SK-N-SH treated with all-trans-retinoic acid at 6 μM for 48 hours (cell line): ENCODE results near the gene GTF2IRD1.

ENCODE experiments used
- ATAC-seq: fragments of 200-7000 bp; cut with Tn5 transposase; 3 replicates; pipeline ENCODE4 v1.9.1; 2020; ENCODE audit warnings: mild to moderate bottlenecking, moderate library complexity
- ARNTL ChIP-seq: fragments of 450-650 bp; formaldehyde crosslinking; IDR thresholded peaks from 2 replicates; pipeline ENCODE4 v1.5.0; 2020; ENCODE audit warnings: low read depth, mild to moderate bottlenecking, moderate library complexity, borderline replicate concordance
- BACH2 ChIP-seq: fragments of 250-450 bp; sonication (Bioruptor Pico); IDR thresholded peaks from 2 replicates; pipeline ENCODE4 v1.9.0; 2021; ENCODE audit warnings: mild to moderate bottlenecking, borderline replicate concordance
- CSDC2 ChIP-seq: fragments of 250-450 bp; sonication (Bioruptor Pico); IDR thresholded peaks from 2 replicates; pipeline ENCODE4 v1.5.0; 2020; ENCODE audit warnings: mild to moderate bottlenecking, moderate library complexity
- GLIS3 ChIP-seq: fragments of 250-450 bp; sonication (Bioruptor Pico); IDR thresholded peaks from 2 replicates; pipeline ENCODE4 v1.5.0; 2020; ENCODE audit warnings: mild to moderate bottlenecking, moderate library complexity
- ISL1 ChIP-seq: fragments of 250-450 bp; sonication (Bioruptor Pico); IDR thresholded peaks from 2 replicates; pipeline ENCODE4 v2.1.2; 2022; ENCODE audit warnings: mild to moderate bottlenecking, moderate library complexity
- OSR1 ChIP-seq: fragments of 250-450 bp; sonication (Bioruptor Pico); IDR thresholded peaks from 2 replicates; pipeline ENCODE4 v1.8.0; 2022; ENCODE audit warnings: moderate library complexity, mild to moderate bottlenecking, inconsistent platforms
- POU6F1 ChIP-seq: fragments of 250-450 bp; sonication (Bioruptor Pico); IDR thresholded peaks from 2 replicates; pipeline ENCODE4 v1.8.0; 2021; ENCODE audit warnings: low read depth, mild to moderate bottlenecking, moderate library complexity, borderline replicate concordance
- PPARA ChIP-seq: fragments of 250-450 bp; sonication (Bioruptor Pico); IDR thresholded peaks from 2 replicates; pipeline ENCODE4 v1.5.0; 2020; ENCODE audit warnings: mild to moderate bottlenecking, borderline replicate concordance
- RARB ChIP-seq: fragments of 250-450 bp; sonication (Bioruptor Pico); IDR thresholded peaks from 2 replicates; pipeline ENCODE4 v1.8.0; 2021; ENCODE audit warnings: mild to moderate bottlenecking, moderate library complexity
- SNAI2 ChIP-seq: fragments of 250-450 bp; sonication (Bioruptor Pico); IDR thresholded peaks from 2 replicates; pipeline ENCODE4 v1.5.0; 2020; ENCODE audit warnings: mild to moderate bottlenecking, moderate library complexity
- TCF4 ChIP-seq: fragments of 250-450 bp; sonication (Bioruptor Pico); IDR thresholded peaks from 2 replicates; pipeline ENCODE4 v1.8.0; 2021; ENCODE audit warnings: mild to moderate bottlenecking, moderate library complexity, borderline replicate concordance
- TOX ChIP-seq: fragments of 250-450 bp; sonication (Bioruptor Pico); IDR thresholded peaks from 2 replicates; pipeline ENCODE4 v1.8.0; 2021; ENCODE audit warnings: mild to moderate bottlenecking, moderate library complexity, borderline replicate concordance
- TSHZ2 ChIP-seq: fragments of 250-450 bp; sonication (Bioruptor Pico); IDR thresholded peaks from 2 replicates; pipeline ENCODE4 v1.5.0; 2020; ENCODE audit warnings: mild to moderate bottlenecking, moderate library complexity
- ZFP3 ChIP-seq: fragments of 250-450 bp; sonication (Bioruptor Pico); IDR thresholded peaks from 2 replicates; pipeline ENCODE4 v1.5.0; 2020; ENCODE audit warnings: mild to moderate bottlenecking, moderate library complexity
- ZFP30 ChIP-seq: fragments of 450-650 bp; formaldehyde crosslinking; IDR thresholded peaks from 2 replicates; pipeline ENCODE4 v1.5.0; 2022; ENCODE audit warnings: mild to moderate bottlenecking, moderate library complexity
- ZNF565 ChIP-seq: fragments of 450-650 bp; formaldehyde crosslinking; conservative IDR thresholded peaks from 2 replicates; pipeline ENCODE4 v1.5.0; 2020; ENCODE audit warnings: low read depth, mild to moderate bottlenecking, moderate library complexity
- ZNF70 ChIP-seq: fragments of 450-650 bp; formaldehyde crosslinking; IDR thresholded peaks from 2 replicates; pipeline ENCODE4 v1.5.0; 2020; ENCODE audit warnings: mild to moderate bottlenecking, moderate library complexity
- ZNF8 ChIP-seq: fragments of 450-650 bp; formaldehyde crosslinking; IDR thresholded peaks from 2 replicates; pipeline ENCODE4 v1.5.0; 2020; ENCODE audit warnings: mild to moderate bottlenecking, moderate library complexity
- TF ChIP-seq, protein P1 (sequence below): fragments of 250-450 bp; sonication (Bioruptor Pico); IDR thresholded peaks from 2 replicates; pipeline ENCODE4 v1.5.1; 2020; ENCODE audit warnings: low read depth, mild to moderate bottlenecking, moderate library complexity
- TF ChIP-seq, protein P2 (sequence below): fragments of 250-450 bp; sonication (Bioruptor Pico); IDR thresholded peaks from 2 replicates; pipeline ENCODE4 v1.5.1; 2021; ENCODE audit warnings: mild to moderate bottlenecking, moderate library complexity
- TF ChIP-seq, protein P3 (sequence below): fragments of 250-450 bp; sonication (Bioruptor Pico); IDR thresholded peaks from 2 replicates; pipeline ENCODE4 v1.8.0; 2020; ENCODE audit warnings: mild to moderate bottlenecking, moderate library complexity, borderline replicate concordance

GTF2IRD1 gene

GRCh38 chr7:74523015-74523414 is 69.3 kb downstream of the GTF2IRD1 start:
- ATAC-seq = no peak
- TF ChIP-seq ZFP30 (CRISPR knock-in tag) (no peak), TSHZ2 (CRISPR knock-in tag) (no peak), ISL1 (CRISPR knock-in tag) (no peak), PPARA (CRISPR knock-in tag) (no peak), SNAI2 (CRISPR knock-in tag) (no peak), CSDC2 (CRISPR knock-in tag) (no peak), POU6F1 (no peak), OSR1 (CRISPR knock-in tag) (no peak), ZNF70 (CRISPR knock-in tag) (no peak), ARNTL (CRISPR knock-in tag) (no peak), BACH2 (no peak), TCF4 (CRISPR knock-in tag) (no peak), RARB (CRISPR knock-in tag) (no peak), ZFP3 (CRISPR knock-in tag) (no peak), ZNF8 (CRISPR knock-in tag) (no peak), TOX (CRISPR knock-in tag) (no peak), ZNF565 (CRISPR knock-in tag) (no peak)
- TF ChIP-seq, protein P1, sequence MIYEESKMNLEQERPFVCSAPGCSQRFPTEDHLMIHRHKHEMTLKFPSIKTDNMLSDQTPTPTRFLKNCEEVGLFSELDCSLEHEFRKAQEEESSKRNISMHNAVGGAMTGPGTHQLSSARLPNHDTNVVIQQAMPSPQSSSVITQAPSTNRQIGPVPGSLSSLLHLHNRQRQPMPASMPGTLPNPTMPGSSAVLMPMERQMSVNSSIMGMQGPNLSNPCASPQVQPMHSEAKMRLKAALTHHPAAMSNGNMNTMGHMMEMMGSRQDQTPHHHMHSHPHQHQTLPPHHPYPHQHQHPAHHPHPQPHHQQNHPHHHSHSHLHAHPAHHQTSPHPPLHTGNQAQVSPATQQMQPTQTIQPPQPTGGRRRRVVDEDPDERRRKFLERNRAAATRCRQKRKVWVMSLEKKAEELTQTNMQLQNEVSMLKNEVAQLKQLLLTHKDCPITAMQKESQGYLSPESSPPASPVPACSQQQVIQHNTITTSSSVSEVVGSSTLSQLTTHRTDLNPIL (CRISPR knock-in tag) = no peak

GRCh38 chr7:74525140-74525539 is 71.4 kb downstream of the GTF2IRD1 start:
- ATAC-seq = no peak
- TF ChIP-seq BACH2 (no peak), SNAI2 (CRISPR knock-in tag) (no peak), ARNTL (CRISPR knock-in tag) (no peak), RARB (CRISPR knock-in tag) (no peak), TSHZ2 (CRISPR knock-in tag) (no peak), ZNF70 (CRISPR knock-in tag) (no peak), GLIS3 (no peak), POU6F1 (no peak), ZNF565 (CRISPR knock-in tag) (no peak), TCF4 (CRISPR knock-in tag) (no peak), CSDC2 (CRISPR knock-in tag) (no peak)
- TF ChIP-seq, protein P2, sequence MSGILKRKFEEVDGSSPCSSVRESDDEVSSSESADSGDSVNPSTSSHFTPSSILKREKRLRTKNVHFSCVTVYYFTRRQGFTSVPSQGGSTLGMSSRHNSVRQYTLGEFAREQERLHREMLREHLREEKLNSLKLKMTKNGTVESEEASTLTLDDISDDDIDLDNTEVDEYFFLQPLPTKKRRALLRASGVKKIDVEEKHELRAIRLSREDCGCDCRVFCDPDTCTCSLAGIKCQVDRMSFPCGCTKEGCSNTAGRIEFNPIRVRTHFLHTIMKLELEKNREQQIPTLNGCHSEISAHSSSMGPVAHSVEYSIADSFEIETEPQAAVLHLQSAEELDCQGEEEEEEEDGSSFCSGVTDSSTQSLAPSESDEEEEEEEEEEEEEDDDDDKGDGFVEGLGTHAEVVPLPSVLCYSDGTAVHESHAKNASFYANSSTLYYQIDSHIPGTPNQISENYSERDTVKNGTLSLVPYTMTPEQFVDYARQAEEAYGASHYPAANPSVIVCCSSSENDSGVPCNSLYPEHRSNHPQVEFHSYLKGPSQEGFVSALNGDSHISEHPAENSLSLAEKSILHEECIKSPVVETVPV (CRISPR knock-in tag) = no peak
- TF ChIP-seq, protein P1 (CRISPR knock-in tag) = no peak
- TF ChIP-seq, protein P3, sequence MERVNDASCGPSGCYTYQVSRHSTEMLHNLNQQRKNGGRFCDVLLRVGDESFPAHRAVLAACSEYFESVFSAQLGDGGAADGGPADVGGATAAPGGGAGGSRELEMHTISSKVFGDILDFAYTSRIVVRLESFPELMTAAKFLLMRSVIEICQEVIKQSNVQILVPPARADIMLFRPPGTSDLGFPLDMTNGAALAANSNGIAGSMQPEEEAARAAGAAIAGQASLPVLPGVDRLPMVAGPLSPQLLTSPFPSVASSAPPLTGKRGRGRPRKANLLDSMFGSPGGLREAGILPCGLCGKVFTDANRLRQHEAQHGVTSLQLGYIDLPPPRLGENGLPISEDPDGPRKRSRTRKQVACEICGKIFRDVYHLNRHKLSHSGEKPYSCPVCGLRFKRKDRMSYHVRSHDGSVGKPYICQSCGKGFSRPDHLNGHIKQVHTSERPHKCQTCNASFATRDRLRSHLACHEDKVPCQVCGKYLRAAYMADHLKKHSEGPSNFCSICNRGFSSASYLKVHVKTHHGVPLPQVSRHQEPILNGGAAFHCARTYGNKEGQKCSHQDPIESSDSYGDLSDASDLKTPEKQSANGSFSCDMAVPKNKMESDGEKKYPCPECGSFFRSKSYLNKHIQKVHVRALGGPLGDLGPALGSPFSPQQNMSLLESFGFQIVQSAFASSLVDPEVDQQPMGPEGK = no peak
